Endothelial cell of umbilical vein (primary cell): ENCODE results near the gene CDC14B. TPM values are rescaled to one million over a fixed set of nuclear protein-coding genes. Genes with fewer than 3 reads are reported as not detected.

Experiments used
- BruUV-seq: library from RNA; stranded (reverse); fragments of 400-500 nt; replicated peaks from 2 replicates; lab custom pipeline; 2021; lab: Mats Ljungman, UMichigan
- CTCF ChIA-PET: fragments of 300-600, 350-600 bp; sonication (Branson Sonifier 250); formaldehyde crosslinking; loops from one replicate; lab custom pipeline; 2021; ENCODE audit warnings: antibody characterized with exemption, inconsistent platforms; lab: Charles Lee
- POLR2A ChIA-PET: fragments of 300-600, 350-600 bp; sonication (Branson Sonifier 250); formaldehyde crosslinking; loops from one replicate; lab custom pipeline; 2021; ENCODE audit warnings: antibody characterized with exemption, inconsistent platforms; lab: Charles Lee
- DNase-seq: peaks from one replicate; pipeline ENCODE4 v3.0.0-alpha.2; 2011; ENCODE audit warnings: low read depth, low spot score
- FAIRE-seq: peaks from 2 replicates; lab custom pipeline; 2011; peaks lifted over from hg19 to GRCh38; lab: Jason Lieb, UNC
- H2AFZ ChIP-seq: 2 replicates; pipeline ENCODE4 v1.6.0; 2012; ENCODE audit warnings: low read depth, low read length, control low read depth, inconsistent platforms
- H3K27ac ChIP-seq: 2 replicates; pipeline ENCODE4 v1.5.1; 2011; ENCODE audit warnings: low read depth, mild to moderate bottlenecking, control low read depth, low read length, moderate library complexity; ENCODE audit not compliant: insufficient read depth
- H3K27me3 ChIP-seq, 2 experiments: 2 replicates each; pipeline versions ENCODE4 v1.6.0 to v1.6.1; 2011; ENCODE audit warnings: low read length in 2 of 2, mixed read lengths in 1 of 2; ENCODE audit not compliant: control insufficient read depth in 2 of 2, insufficient read depth in 2 of 2
- H3K36me3 ChIP-seq, 2 experiments: 2 replicates in 1 of 2; 3 replicates in 1 of 2; pipeline ENCODE4 v1.5.1; 2011; ENCODE audit warnings: low read length in 2 of 2, mild to moderate bottlenecking in 1 of 2, moderate library complexity in 1 of 2; ENCODE audit not compliant: control insufficient read depth in 2 of 2, insufficient read depth in 2 of 2; ENCODE audit errors: extremely low read depth in 1 of 2
- H3K4me1 ChIP-seq: 3 replicates; pipeline ENCODE4 v1.5.1; 2011; ENCODE audit warnings: mild to moderate bottlenecking, low read length; ENCODE audit not compliant: control insufficient read depth, insufficient read depth; ENCODE audit errors: extremely low read depth
- H3K4me2 ChIP-seq: 2 replicates; pipeline ENCODE4 v1.6.1; 2011; ENCODE audit warnings: low read length, control low read depth, mixed read lengths; ENCODE audit not compliant: insufficient read depth
- H3K4me3 ChIP-seq, 3 experiments: fragments of 200-600 bp in 1 of 3; sonication (generic), shearing (Covaris generic) in 1 of 3; replicated peaks in 1 of 3; 2 replicates each; pipeline ENCODE4 v1.5.1; 2011 to 2016; ENCODE audit warnings: control low read depth in 3 of 3, low read length in 3 of 3, mild to moderate bottlenecking in 2 of 3, inconsistent platforms in 1 of 3, low read depth in 1 of 3, moderate library complexity in 1 of 3; ENCODE audit not compliant: insufficient read depth in 1 of 3
- H3K79me2 ChIP-seq: 2 replicates; pipeline ENCODE4 v1.6.0; 2012; ENCODE audit warnings: low read length, inconsistent platforms; ENCODE audit not compliant: control insufficient read depth, insufficient read depth
- H3K9ac ChIP-seq: replicated peaks from 2 replicates; pipeline ENCODE3; 2011; ENCODE audit warnings: low read length, control low read depth; ENCODE audit not compliant: insufficient read depth; ENCODE audit errors: extremely low read depth
- H3K9me1 ChIP-seq: replicated peaks from 3 replicates; pipeline ENCODE4 v1.6.0; 2011; ENCODE audit warnings: mild to moderate bottlenecking, low read length; ENCODE audit not compliant: control insufficient read depth, insufficient read depth; ENCODE audit errors: extremely low read depth
- H3K9me3 ChIP-seq: replicated peaks from 2 replicates; pipeline ENCODE4 v1.5.1; 2012; ENCODE audit warnings: low read length, inconsistent platforms; ENCODE audit not compliant: control insufficient read depth, insufficient read depth
- H4K20me1 ChIP-seq: replicated peaks from 2 replicates; pipeline ENCODE3; 2011; ENCODE audit warnings: mild to moderate bottlenecking, low read length; ENCODE audit not compliant: control insufficient read depth, insufficient read depth; ENCODE audit errors: extremely low read depth
- EZH2 ChIP-seq: IDR thresholded peaks from 2 replicates; pipeline ENCODE4 v1.6.1; 2012; ENCODE audit warnings: borderline replicate concordance, low read depth, mild to moderate bottlenecking, moderate library complexity, low read length, inconsistent platforms; ENCODE audit not compliant: severe bottlenecking
- FOS ChIP-seq: IDR thresholded peaks from 2 replicates; pipeline ENCODE4 v1.6.1; 2011; ENCODE audit warnings: mild to moderate bottlenecking, low read length, moderate library complexity, borderline replicate concordance; ENCODE audit not compliant: insufficient read depth
- GATA2 ChIP-seq: IDR thresholded peaks from 2 replicates; pipeline ENCODE4 v1.7.0; 2011; ENCODE audit warnings: low read depth, mild to moderate bottlenecking, moderate library complexity, mixed read lengths, low read length; ENCODE audit not compliant: insufficient read length, insufficient read depth
- JUN ChIP-seq: IDR thresholded peaks from 2 replicates; pipeline ENCODE4 v1.6.1; 2011; ENCODE audit warnings: borderline replicate concordance, low read depth; ENCODE audit not compliant: insufficient read length, insufficient read depth
- MYC ChIP-seq: IDR thresholded peaks from one replicate; pipeline ENCODE4 v1.6.1; 2011; ENCODE audit warnings: mild to moderate bottlenecking, low read depth, low read length
- POLR2A ChIP-seq: IDR thresholded peaks from 2 replicates; pipeline ENCODE4 v1.6.1; 2012; ENCODE audit warnings: low read depth, mild to moderate bottlenecking, control low read depth, low read length
- POLR2AphosphoS5 ChIP-seq: IDR thresholded peaks from 2 replicates; pipeline ENCODE4 v1.6.1; 2012; ENCODE audit warnings: low read depth, mild to moderate bottlenecking, control low read depth, low read length, moderate library complexity; ENCODE audit not compliant: insufficient read depth
- dilution Hi-C: fragments of 300-500 bp; cut with MboI; formaldehyde crosslinking; loops from one replicate; pipeline ENCODE4 v1.15.0; 2019; ENCODE audit warnings: low sequenced_read_pairs; ENCODE audit not compliant: extremely low pct_ligation_motif_present
- intact Hi-C: fragments of 100-400 bp; cut with micrococcal nuclease; formaldehyde crosslinking; loops from one replicate; pipeline ENCODE4 v1.10.0; 2022
- polyA plus RNA-seq, 4 experiments: library from polyadenylated mRNA; depleted of rRNA in 3 of 4; stranded (reverse) in 3 of 4; unstranded in 1 of 4; fragments of >200 nt; gene quantifications; 2 replicates each; pipeline versions ENCODE4 v1.2.1 to v1.2.3, GENCODE V29; 2011 to 2012; ENCODE audit warnings: missing spikeins in 1 of 4
- total RNA-seq: library from RNA; stranded (reverse); gene quantifications from 2 replicates; pipeline ENCODE4 v1.2.3, GENCODE V29; 2021
- TF ChIP-seq, protein P1 (sequence below): IDR thresholded peaks from 2 replicates; pipeline ENCODE4 v1.6.1; 2011; ENCODE audit not compliant: insufficient read depth, insufficient read length
- TF ChIP-seq, protein P2 (sequence below), 2 donors: IDR thresholded peaks; 1 replicate in 1 of 2; 2 replicates in 1 of 2; pipeline ENCODE4 v1.5.1; 2011; ENCODE audit warnings: low read length in 2 of 2, mild to moderate bottlenecking in 2 of 2, moderate library complexity in 2 of 2, control low read depth in 1 of 2, inconsistent platforms in 1 of 2, low read depth in 1 of 2; ENCODE audit not compliant: insufficient read depth in 1 of 2; ENCODE audit errors: extremely low read depth in 1 of 2

Gene CDC14B
- total and polyA plus RNA-seq, 2 donors (not counting 3 experiments of a cell fraction or from before 2014, with no cell fraction given) = 0.39 to 0.93 TPM

DNA sequence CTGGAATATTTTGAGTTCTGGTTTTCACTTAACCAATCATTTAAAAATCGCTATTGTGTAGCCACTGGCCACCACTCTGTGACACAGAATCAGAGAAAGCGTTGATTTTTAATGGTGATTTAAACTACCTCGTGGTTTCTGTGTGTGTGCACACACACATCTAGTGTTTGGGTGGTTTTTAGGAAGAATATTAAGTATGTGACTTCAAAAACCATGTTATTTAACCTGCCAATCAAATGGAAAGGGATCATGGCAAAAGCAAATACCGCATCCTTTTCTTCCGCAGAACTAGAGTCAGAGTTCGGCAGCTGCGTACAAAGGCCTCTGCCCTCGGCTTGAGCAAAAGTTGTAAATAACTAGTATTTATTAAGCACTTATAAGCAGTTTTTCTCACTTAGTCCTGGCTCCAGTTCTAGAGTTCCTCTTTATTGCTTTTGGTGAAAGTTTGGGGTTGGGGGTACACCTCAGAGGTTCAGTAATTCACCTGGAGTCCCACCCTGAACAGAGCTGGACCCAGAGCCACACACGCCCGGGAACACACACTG, 129.0 kb downstream of the CDC14B start:
- H3K9me3 ChIP-seq = no peaks in the 10 kb centered on the region
- no peak overlapping the region for H3K27ac ChIP-seq
- TF ChIP-seq POLR2A (no peak), EZH2 (no peak), MYC (no peak), GATA2 (no peak), JUN (no peak), FOS (no peak), POLR2AphosphoS5 (no peak)
- TF ChIP-seq, protein P1, sequence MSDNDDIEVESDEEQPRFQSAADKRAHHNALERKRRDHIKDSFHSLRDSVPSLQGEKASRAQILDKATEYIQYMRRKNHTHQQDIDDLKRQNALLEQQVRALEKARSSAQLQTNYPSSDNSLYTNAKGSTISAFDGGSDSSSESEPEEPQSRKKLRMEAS = no peak
- TF ChIP-seq, protein P2, sequence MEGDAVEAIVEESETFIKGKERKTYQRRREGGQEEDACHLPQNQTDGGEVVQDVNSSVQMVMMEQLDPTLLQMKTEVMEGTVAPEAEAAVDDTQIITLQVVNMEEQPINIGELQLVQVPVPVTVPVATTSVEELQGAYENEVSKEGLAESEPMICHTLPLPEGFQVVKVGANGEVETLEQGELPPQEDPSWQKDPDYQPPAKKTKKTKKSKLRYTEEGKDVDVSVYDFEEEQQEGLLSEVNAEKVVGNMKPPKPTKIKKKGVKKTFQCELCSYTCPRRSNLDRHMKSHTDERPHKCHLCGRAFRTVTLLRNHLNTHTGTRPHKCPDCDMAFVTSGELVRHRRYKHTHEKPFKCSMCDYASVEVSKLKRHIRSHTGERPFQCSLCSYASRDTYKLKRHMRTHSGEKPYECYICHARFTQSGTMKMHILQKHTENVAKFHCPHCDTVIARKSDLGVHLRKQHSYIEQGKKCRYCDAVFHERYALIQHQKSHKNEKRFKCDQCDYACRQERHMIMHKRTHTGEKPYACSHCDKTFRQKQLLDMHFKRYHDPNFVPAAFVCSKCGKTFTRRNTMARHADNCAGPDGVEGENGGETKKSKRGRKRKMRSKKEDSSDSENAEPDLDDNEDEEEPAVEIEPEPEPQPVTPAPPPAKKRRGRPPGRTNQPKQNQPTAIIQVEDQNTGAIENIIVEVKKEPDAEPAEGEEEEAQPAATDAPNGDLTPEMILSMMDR (IDR thresholded peaks at IDR 0.05; ENCODE audit: extremely low read depth in 1 of 2, insufficient read depth in 1 of 2, low read depth in 1 of 2, low read length in 2 of 2) = no peak
- POLR2A ChIA-PET = no interaction called here
- H3K9ac ChIP-seq = no peak overlapping the region
- H4K20me1 ChIP-seq = no peaks in the 10 kb centered on the region
- H3K4me1 ChIP-seq = no peaks in the 10 kb centered on the region
- no peaks in the 10 kb centered on the region for H3K9me1 ChIP-seq
- no peak overlapping the region for H3K4me2 ChIP-seq
- intact Hi-C loops (no loop called here), dilution Hi-C loops (no loop called here)
- FAIRE-seq = no peak
- no peak overlapping the region for H2AFZ ChIP-seq
- no peak overlapping the region for H3K4me3 ChIP-seq
- no TSS peak for BruUV-seq
- no peak for DNase-seq
- no peaks in the 10 kb centered on the region for H3K79me2 ChIP-seq
- no peaks in the 10 kb centered on the region for H3K27me3 ChIP-seq
- peaks cover 3% of the 10 kb centered on the region in 2 experiments for H3K36me3 ChIP-seq
- CTCF ChIA-PET = no interaction called here
